ENCODE results near the gene PDE6G. TPM values are rescaled to one million over a fixed set of nuclear protein-coding genes. Genes with fewer than 3 reads are reported as not detected.

PDE6G gene
- total and polyA plus RNA-seq, 3 experiments from 2014 or later: 1.5 to 2.2 (median 1.9) TPM

Other genes with a start within 250 kb of the PDE6G start
- 1,000 to 10,000 TPM; 5,175 to 5,190 TPM for gene ACTG1, start 143.7 kb downstream of the PDE6G start, total RNA-seq
- gene ACTG1, start 143.7 kb downstream of the PDE6G start, polyA plus RNA-seq: 1,950 TPM
- under 1 TPM; 0.46 to 0.49 TPM for gene FSCN2, start 128.2 kb downstream of the PDE6G start, total RNA-seq
- not detected for gene FSCN2, start 128.2 kb downstream of the PDE6G start, polyA plus RNA-seq
- 10 to 100 TPM; 52.5 to 55.3 TPM for gene FAAP100, start 104.2 kb downstream of the PDE6G start, total RNA-seq
- gene FAAP100, start 104.2 kb downstream of the PDE6G start, polyA plus RNA-seq: 19.2 TPM
- 100 to 1,000 TPM; 125 to 126 TPM for gene NPLOC4, start 19.4 kb downstream of the PDE6G start, total RNA-seq
- gene NPLOC4, start 19.4 kb downstream of the PDE6G start, polyA plus RNA-seq: 63.1 TPM
- gene TSPAN10, start 19.3 kb downstream of the PDE6G start, total RNA-seq: under 1 TPM; 0.31 TPM
- 0.49 TPM for gene TSPAN10, start 19.3 kb downstream of the PDE6G start, polyA plus RNA-seq
- gene OXLD1, start 10.1 kb upstream of the PDE6G start, total RNA-seq: 10 to 100 TPM; 50.8 to 55.7 TPM
- gene OXLD1, start 10.1 kb upstream of the PDE6G start, polyA plus RNA-seq: 78.9 TPM
- gene CCDC137, start 10.2 kb upstream of the PDE6G start, total RNA-seq: 10 to 100 TPM; 68.6 to 70.7 TPM
- gene CCDC137, start 10.2 kb upstream of the PDE6G start, polyA plus RNA-seq: 22.2 TPM
- gene ARL16, start 27.3 kb upstream of the PDE6G start, total RNA-seq: 10 to 100 TPM; 16.3 to 19.7 TPM
- gene ARL16, start 27.3 kb upstream of the PDE6G start, polyA plus RNA-seq: 33.0 TPM
- gene HGS, start 27.5 kb upstream of the PDE6G start, total RNA-seq: 100 to 1,000 TPM; 122 to 135 TPM
- 36.7 TPM for gene HGS, start 27.5 kb upstream of the PDE6G start, polyA plus RNA-seq
- 100 to 1,000 TPM; 246 to 255 TPM for gene MRPL12, start 46.8 kb upstream of the PDE6G start, total RNA-seq
- 53.6 TPM for gene MRPL12, start 46.8 kb upstream of the PDE6G start, polyA plus RNA-seq
- 10 to 100 TPM; 34.1 to 34.7 TPM for gene SLC25A10, start 55.7 kb upstream of the PDE6G start, total RNA-seq
- 4.9 TPM for gene SLC25A10, start 55.7 kb upstream of the PDE6G start, polyA plus RNA-seq
- not detected for gene GCGR, start 147.6 kb upstream of the PDE6G start, total RNA-seq
- not detected for gene GCGR, start 147.6 kb upstream of the PDE6G start, polyA plus RNA-seq
- 10 to 100 TPM; 56.1 to 57.0 TPM for gene MCRIP1, start 176.7 kb upstream of the PDE6G start, total RNA-seq
- 76.1 TPM for gene MCRIP1, start 176.7 kb upstream of the PDE6G start, polyA plus RNA-seq
- not detected for gene PPP1R27, start 178.5 kb upstream of the PDE6G start, total RNA-seq
- not detected for gene PPP1R27, start 178.5 kb upstream of the PDE6G start, polyA plus RNA-seq
- 100 to 1,000 TPM; 463 to 482 TPM for gene P4HB, start 204.0 kb upstream of the PDE6G start, total RNA-seq
- gene P4HB, start 204.0 kb upstream of the PDE6G start, polyA plus RNA-seq: 342 TPM
- 100 to 1,000 TPM; 662 to 677 TPM for gene ARHGDIA, start 214.8 kb upstream of the PDE6G start, total RNA-seq
- 237 TPM for gene ARHGDIA, start 214.8 kb upstream of the PDE6G start, polyA plus RNA-seq
- gene ALYREF, start 235.0 kb upstream of the PDE6G start, total RNA-seq: 100 to 1,000 TPM; 326 to 337 TPM
- 60.4 TPM for gene ALYREF, start 235.0 kb upstream of the PDE6G start, polyA plus RNA-seq
- gene ANAPC11, start 235.2 kb upstream of the PDE6G start, total RNA-seq: 100 to 1,000 TPM; 146 to 149 TPM
- gene ANAPC11, start 235.2 kb upstream of the PDE6G start, polyA plus RNA-seq: 287 TPM
- gene NPB, start 245.7 kb upstream of the PDE6G start, total RNA-seq: under 1 TPM; 0.57 to 0.62 TPM
- gene NPB, start 245.7 kb upstream of the PDE6G start, polyA plus RNA-seq: not detected